Esophagus muscularis mucosa (tissue), 3 donors: ENCODE measurements around the gene FBXW8.

Experiments used
- CTCF ChIP-seq, 3 experiments: fragments of 200-600 bp in 2 of 3; fragments of 450-650 bp in 1 of 3; sonication (generic) in 2 of 3; IDR thresholded peaks; one replicate each; pipeline ENCODE4 v1.5.1; 2017 to 2019; ENCODE audit warnings: antibody characterized with exemption in 3 of 3, mild to moderate bottlenecking in 2 of 3, moderate library complexity in 1 of 3
- POLR2A ChIP-seq: fragments of 450-650 bp; IDR thresholded peaks from one replicate; pipeline ENCODE4 v1.6.1; 2017; ENCODE audit warnings: antibody characterized with exemption, moderate library complexity, mild to moderate bottlenecking, low read depth
- POLR2AphosphoS5 ChIP-seq, 2 donors: sonication (generic); formaldehyde crosslinking; IDR thresholded peaks; one replicate each; pipeline ENCODE4 v1.6.1; 2017; ENCODE audit warnings: antibody characterized with exemption in 2 of 2

DNA sequence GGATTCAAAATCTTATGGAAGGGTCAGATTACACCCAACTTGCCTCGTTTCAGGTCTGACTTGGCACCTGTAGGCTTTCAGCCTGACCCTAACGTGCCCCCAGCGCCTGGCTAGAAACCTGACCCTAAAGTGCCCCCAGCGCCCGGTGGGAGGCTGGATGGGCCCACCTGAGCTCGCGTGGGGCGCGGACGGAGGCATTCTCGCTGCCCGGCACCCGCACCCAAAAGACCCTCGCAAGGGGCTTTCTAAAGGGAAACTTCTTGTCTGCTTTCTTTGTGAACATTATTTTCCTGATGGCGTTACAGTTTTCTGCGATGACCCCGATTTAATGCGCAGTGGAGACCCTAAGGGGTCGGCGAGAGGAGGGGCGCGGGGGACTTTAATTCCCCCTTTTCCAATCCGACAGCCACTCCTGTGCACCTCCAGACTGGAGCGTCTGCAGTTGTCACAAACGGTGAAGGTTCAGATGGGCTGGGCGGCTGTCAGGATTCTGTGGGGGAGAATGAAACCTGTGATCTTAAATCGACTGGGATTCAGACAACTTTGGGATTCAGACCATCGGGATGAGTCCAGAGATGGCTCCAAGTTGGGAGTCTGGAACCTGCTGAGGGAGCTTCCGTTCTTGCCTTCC lies 28.8 kb upstream of the FBXW8 start:
- TF ChIP-seq POLR2AphosphoS5 (IDR thresholded peaks at IDR 0.05) (no peak), CTCF (IDR thresholded peaks at IDR 0.05) (no peak), POLR2A (no peak)
